Measurements from ENCODE around the gene CDK6.

The CDK6 gene

GRCh38 chr7:92843781-92844180, 7.4 kb upstream of the CDK6 start:
- no peak for DNase-seq

- no peak for DNase-seq
These were observed 6.8 kb upstream of the CDK6 start for GRCh38 chr7:92843034-92843760.

- DNase-seq = no peak
These were observed 4.8 kb upstream of the CDK6 start for GRCh38 chr7:92841192-92841591.

- DNase-seq = no peak
These were observed 3.9 kb upstream of the CDK6 start for GRCh38 chr7:92840316-92840715.

- no peak for DNase-seq
These were observed 3.5 kb upstream of the CDK6 start for GRCh38 chr7:92839901-92840300.

- DNase-seq = no peak
These were observed 2.6 kb upstream of the CDK6 start for GRCh38 chr7:92838934-92839333.

- DNase-seq = no peak
These were observed 802 bp upstream of the CDK6 start for GRCh38 chr7:92837000-92837749.

GRCh38 chr7:92835851-92836488, 403 bp downstream of the CDK6 start:
- no peak for DNase-seq

- no peak for DNase-seq
These were observed 1.0 kb downstream of the CDK6 start for GRCh38 chr7:92835261-92835850.

- DNase-seq = no peak
These were observed 1.7 kb downstream of the CDK6 start for GRCh38 chr7:92834507-92835260.

- DNase-seq = no peak
These were observed 2.4 kb downstream of the CDK6 start for GRCh38 chr7:92833766-92834506.

- peak; percentile 30 for DNase-seq
These were observed 3.2 kb downstream of the CDK6 start for GRCh38 chr7:92833024-92833765.

GRCh38 chr7:92832534-92833023, 3.8 kb downstream of the CDK6 start:
- DNase-seq = no peak

- DNase-seq = no peak
These were observed 4.4 kb downstream of the CDK6 start for GRCh38 chr7:92831716-92832533.

GRCh38 chr7:92830532-92831110, 5.8 kb downstream of the CDK6 start:
- no peak for DNase-seq

GRCh38 chr7:92830027-92830426, 6.3 kb downstream of the CDK6 start:
- no peak for DNase-seq

GRCh38 chr7:92827464-92828120, 8.8 kb downstream of the CDK6 start:
- DNase-seq = no peak

- DNase-seq = no peak
These were observed 10.0 kb downstream of the CDK6 start for GRCh38 chr7:92826258-92826938.

Measured in GOT3 (cell line).